Hematopoietic multipotent progenitor cell treated with erythropoietin and hydrocortisone succinate and interleukin-3 and kit ligand, for 8 days (in vitro differentiated cells): ENCODE data around the gene SLC12A6.

Experiments used
- DNase-seq: peaks from one replicate; pipeline ENCODE4 v3.0.0-alpha.2; 2015

The SLC12A6 gene

GRCh38 chr15:34182942-34183341 is 154.6 kb downstream of the SLC12A6 start:
- no peak for DNase-seq
